ENCODE data around the gene CCDC102B.
"Not testable (repeated sequence)": the region's sequence is repeated elsewhere in the genome, so short reads cannot be mapped to it uniquely, and the experiment has no call there.

CCDC102B gene

DNA sequence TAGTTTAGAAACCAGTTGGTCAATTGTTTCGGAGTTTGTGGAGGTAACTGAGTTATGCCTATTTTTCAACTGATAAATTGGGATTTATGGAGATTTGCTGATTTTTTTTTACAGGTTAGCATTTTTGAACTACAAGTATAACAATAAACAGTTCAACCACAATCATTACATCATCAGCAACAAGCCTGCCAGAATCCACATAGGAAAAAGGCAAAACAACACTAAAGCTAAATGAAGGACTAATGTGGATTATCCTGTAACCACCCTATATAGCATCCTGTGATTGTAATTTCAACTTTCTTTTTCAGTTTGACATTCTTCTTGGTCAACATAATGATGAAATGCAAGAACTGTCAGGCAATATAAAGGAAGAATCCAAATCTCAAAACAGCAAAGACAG lies 76.5 kb downstream of the CCDC102B start:
- no peak for TF ChIP-seq CTCF (IDR thresholded peaks at IDR 0.05; ENCODE audit: low read depth, low read length)
- in situ Hi-C loops (cut with HindIII; ENCODE audit: low sequenced_read_pairs) = no loop called here
- peak; percentile 50 for DNase-seq (ENCODE audit: low read depth, low spot score)
- no peak overlapping the region for H3K4me3 ChIP-seq (ENCODE audit: low read depth, low read length)

GRCh38 chr18:68879947-68880346 lies 82.1 kb downstream of the CCDC102B start:
- DNase-seq (ENCODE audit: low read depth, low spot score); H3K4me3 ChIP-seq (ENCODE audit: low read depth, low read length); in situ Hi-C loops (cut with HindIII; ENCODE audit: low sequenced_read_pairs): not testable (repeated sequence)

DNA sequence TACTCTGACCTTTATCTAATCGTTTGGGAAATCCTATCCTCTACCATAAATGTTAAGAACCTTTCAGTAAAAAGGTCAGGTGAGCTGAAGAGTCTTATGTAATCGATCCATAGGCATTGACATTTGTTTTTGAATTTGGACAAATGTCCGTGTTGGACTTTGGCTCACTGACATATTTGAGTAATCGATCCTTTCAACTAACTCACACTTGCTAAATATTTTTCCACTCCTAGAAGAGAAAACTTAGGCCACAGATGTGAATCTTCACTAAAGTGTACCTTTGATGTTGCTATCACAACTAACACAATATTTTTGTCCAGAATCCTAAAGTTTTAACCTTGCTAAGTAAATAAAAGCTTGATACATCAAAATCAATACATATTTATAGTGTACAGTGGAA lies 89.5 kb downstream of the CCDC102B start:
- no peak for DNase-seq (ENCODE audit: low read depth, low spot score)
- in situ Hi-C loops (cut with HindIII; ENCODE audit: low sequenced_read_pairs) = no loop called here
- no peak for TF ChIP-seq CTCF (IDR thresholded peaks at IDR 0.05; ENCODE audit: low read depth, low read length)
- H3K4me3 ChIP-seq (ENCODE audit: low read depth, low read length) = no peak overlapping the region

GRCh38 chr18:68893354-68893753 lies 95.5 kb downstream of the CCDC102B start:
- in situ Hi-C loops (cut with HindIII; ENCODE audit: low sequenced_read_pairs) = no loop called here
- TF ChIP-seq CTCF (IDR thresholded peaks at IDR 0.05; ENCODE audit: low read depth, low read length) = no peak
- H3K4me3 ChIP-seq (ENCODE audit: low read depth, low read length) = no peak overlapping the region
- no peak for DNase-seq (ENCODE audit: low read depth, low spot score)

- no peak for TF ChIP-seq CTCF (IDR thresholded peaks at IDR 0.05; ENCODE audit: low read depth, low read length)
- in situ Hi-C loops (cut with HindIII; ENCODE audit: low sequenced_read_pairs) = no loop called here
- no peak overlapping the region for H3K4me3 ChIP-seq (ENCODE audit: low read depth, low read length)
- no peak for DNase-seq (ENCODE audit: low read depth, low spot score)
Observed at GRCh38 chr18:68897286-68897685, 99.4 kb downstream of the CCDC102B start.

GRCh38 chr18:68909579-68909978 lies 111.7 kb downstream of the CCDC102B start:
- no peak overlapping the region for H3K4me3 ChIP-seq (ENCODE audit: low read depth, low read length)
- in situ Hi-C loops (cut with HindIII; ENCODE audit: low sequenced_read_pairs) = no loop called here
- DNase-seq (ENCODE audit: low read depth, low spot score) = no peak
- TF ChIP-seq CTCF (IDR thresholded peaks at IDR 0.05; ENCODE audit: low read depth, low read length) = no peak

- DNase-seq (ENCODE audit: low read depth, low spot score) = no peak
- in situ Hi-C loops (cut with HindIII; ENCODE audit: low sequenced_read_pairs) = no loop called here
- H3K4me3 ChIP-seq (ENCODE audit: low read depth, low read length) = no peak overlapping the region
- TF ChIP-seq CTCF (IDR thresholded peaks at IDR 0.05; ENCODE audit: low read depth, low read length) = no peak
Observed at GRCh38 chr18:68915061-68915460, 117.2 kb downstream of the CCDC102B start.

Measured in astrocyte of the spinal cord (primary cell).